IPS-20b (cell line): ENCODE measurements around the gene INSL4.

ENCODE experiments used
- H3K27ac ChIP-seq: one replicate; pipeline ENCODE4 v1.5.1; 2013; ENCODE audit warnings: low read length
- H3K27me3 ChIP-seq: 2 replicates; pipeline ENCODE4 v1.6.1; 2013; ENCODE audit warnings: mild to moderate bottlenecking, low read length, inconsistent platforms; ENCODE audit not compliant: insufficient read depth
- H3K36me3 ChIP-seq: 2 replicates; pipeline ENCODE4 v1.6.1; 2013; ENCODE audit warnings: low read depth, mild to moderate bottlenecking, inconsistent platforms, low read length, moderate library complexity; ENCODE audit not compliant: insufficient read depth
- H3K4me1 ChIP-seq: 2 replicates; pipeline ENCODE4 v1.6.1; 2013; ENCODE audit warnings: mild to moderate bottlenecking, control low read depth, inconsistent platforms, low read length, moderate library complexity; ENCODE audit not compliant: insufficient read depth
- H3K4me3 ChIP-seq: 2 replicates; pipeline ENCODE4 v1.5.1; 2013; ENCODE audit warnings: mild to moderate bottlenecking, low read length, inconsistent platforms
- H3K9ac ChIP-seq: 2 replicates; pipeline ENCODE4 v1.6.1; 2013; ENCODE audit warnings: low read depth, mild to moderate bottlenecking, inconsistent platforms, low read length, moderate library complexity
- H3K9me3 ChIP-seq: 2 replicates; pipeline ENCODE4 v1.6.1; 2013; ENCODE audit warnings: mild to moderate bottlenecking, low read depth, low read length, inconsistent platforms; ENCODE audit not compliant: insufficient read depth

Gene INSL4

DNA sequence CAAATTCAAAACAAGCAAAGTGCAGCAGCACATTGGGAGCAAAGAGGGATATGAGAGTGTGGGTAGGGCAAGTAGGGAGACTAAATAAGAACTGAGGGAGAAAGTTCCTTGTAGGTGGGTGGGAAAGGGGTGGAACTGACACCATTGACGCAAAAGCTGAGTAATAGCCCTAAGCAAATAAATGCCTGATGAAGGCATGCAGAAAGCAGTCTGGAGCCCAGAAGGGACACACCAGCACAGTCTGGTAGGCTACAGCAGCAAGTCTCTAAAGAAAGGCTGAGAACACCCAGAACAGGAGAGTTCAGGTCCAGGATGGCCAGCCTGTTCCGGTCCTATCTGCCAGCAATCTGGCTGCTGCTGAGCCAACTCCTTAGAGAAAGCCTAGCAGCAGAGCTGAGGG lies at the start of gene INSL4:
INSL4 (plus strand) TSS at position 208 of the 400 bp plus-strand sequence; CDS start at position 313, 105 bp downstream.
- Histone ChIP-seq H3K4me3 (no peak within 1 kb of the TSS), H3K27ac (no peak within 1 kb of the TSS), H3K9me3 (no peaks in the 10 kb centered on the region), H3K27me3 (no peaks in the 10 kb centered on the region), H3K4me1 (no peaks in the 10 kb centered on the region), H3K9ac (no peak within 1 kb of the TSS), H3K36me3 (no peaks in the 10 kb centered on the region)

DNA sequence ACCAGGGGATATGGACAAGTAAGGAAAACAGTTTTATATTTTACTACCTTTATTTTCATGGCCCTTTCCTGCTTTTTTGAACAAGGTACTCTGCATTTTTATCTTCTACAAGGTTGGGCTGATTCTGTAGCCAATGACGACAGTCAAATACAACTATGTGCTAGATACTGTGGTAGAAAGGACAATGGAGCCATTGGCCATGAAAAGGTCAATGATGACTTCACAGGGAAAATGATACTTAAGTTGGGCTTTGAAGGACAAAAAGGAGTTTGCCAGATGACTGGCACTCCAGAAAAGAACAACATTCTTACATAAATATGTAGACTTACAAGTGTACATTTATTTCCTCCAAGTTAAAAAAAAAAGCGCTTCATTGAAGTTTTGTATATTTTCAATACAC lies 46.4 kb upstream of the INSL4 start:
- H3K27me3 ChIP-seq: no peaks in the 10 kb centered on the region
- no peaks in the 10 kb centered on the region for H3K4me1 ChIP-seq
- no peak overlapping the region for H3K27ac ChIP-seq
- no peak overlapping the region for H3K4me3 ChIP-seq
- peaks cover 6% of the 10 kb centered on the region; the same call in 1 of the 2 replicates for H3K9me3 ChIP-seq
- H3K36me3 ChIP-seq: no peaks in the 10 kb centered on the region
- no peak overlapping the region for H3K9ac ChIP-seq

DNA sequence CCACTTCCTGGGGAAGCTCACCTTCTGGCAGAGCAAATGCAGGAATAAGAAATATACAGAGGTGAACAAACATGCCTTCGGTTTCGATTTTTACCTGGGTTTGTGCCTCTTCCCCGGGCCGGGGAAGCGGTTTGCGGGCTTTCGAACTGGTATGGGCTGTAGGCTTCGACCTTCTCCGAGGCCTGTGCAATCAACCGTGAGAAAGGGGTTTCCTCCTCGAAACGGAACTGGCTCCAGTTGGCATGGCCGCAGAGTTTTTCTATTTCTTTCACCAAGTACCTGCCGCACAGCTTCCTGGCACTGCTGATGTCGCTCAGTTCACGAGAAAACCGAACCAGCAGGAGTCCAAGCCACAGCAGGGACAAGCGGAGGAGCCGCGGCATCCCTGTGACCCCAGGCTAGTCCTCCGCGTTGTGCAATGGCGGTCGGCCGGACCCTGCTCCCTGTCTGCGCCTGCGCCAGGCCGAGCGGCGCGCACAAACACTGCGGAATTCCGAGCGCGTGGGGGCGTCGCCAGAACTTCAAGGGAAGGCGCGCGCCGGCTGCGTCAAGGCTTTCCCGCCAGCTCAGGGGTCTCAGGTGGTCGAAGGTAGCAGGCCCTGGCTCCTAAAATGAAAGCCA lies 45.9 kb upstream of the INSL4 start, which contains the start of gene INSL6:
INSL6 (minus strand) TSS at position 420 of the 621 bp plus-strand sequence; CDS start at position 383, 37 bp downstream.
- no peak within 1 kb of the TSS for H3K27ac ChIP-seq
- H3K36me3 ChIP-seq: no peaks in the 10 kb centered on the region
- H3K9ac ChIP-seq: no peak within 1 kb of the TSS
- peaks cover 4% of the 10 kb centered on the region; the same call in 1 of the 2 replicates for H3K9me3 ChIP-seq
- no peaks in the 10 kb centered on the region for H3K4me1 ChIP-seq
- H3K4me3 ChIP-seq: no peak within 1 kb of the TSS
- H3K27me3 ChIP-seq: no peaks in the 10 kb centered on the region

DNA sequence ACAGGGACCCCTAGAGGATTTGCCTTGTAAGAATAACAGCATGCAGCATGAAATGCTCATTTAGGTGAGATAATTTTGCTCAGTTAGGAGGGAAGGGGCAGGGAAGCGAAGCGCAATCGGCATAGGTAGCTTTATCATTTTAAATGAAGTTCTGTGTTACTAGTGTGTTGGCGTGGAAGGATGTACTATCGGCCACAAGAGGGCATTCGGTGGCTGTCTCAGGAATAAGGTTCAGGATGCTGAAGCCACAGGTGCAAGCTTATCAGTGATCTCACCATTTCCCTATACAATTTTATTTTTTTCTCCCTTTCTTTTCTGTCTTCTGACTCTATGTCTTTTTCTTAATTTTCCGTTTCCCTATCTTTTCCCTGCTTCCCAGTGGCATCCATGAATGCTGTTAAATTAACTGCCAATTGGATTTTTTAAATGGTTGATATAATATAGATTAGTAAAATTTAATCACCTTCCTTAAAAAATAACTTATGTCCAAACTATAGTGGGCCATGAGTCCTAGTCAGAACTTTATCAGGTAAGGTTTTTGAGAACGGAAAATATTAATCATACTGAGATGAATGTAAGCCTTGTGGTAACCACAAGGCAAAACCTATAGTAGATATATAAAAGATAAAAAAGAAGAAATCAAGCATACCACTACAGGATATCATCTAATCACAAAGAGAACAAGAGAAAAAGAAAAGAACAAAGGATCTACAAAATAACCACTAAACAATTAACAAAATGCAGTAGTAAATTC lies 44.6 kb upstream of the INSL4 start:
- no peaks in the 10 kb centered on the region for H3K9me3 ChIP-seq
- no peaks in the 10 kb centered on the region for H3K27me3 ChIP-seq
- no peak overlapping the region for H3K27ac ChIP-seq
- H3K36me3 ChIP-seq: no peaks in the 10 kb centered on the region
- no peak overlapping the region for H3K4me3 ChIP-seq
- no peaks in the 10 kb centered on the region for H3K4me1 ChIP-seq
- no peak overlapping the region for H3K9ac ChIP-seq

DNA sequence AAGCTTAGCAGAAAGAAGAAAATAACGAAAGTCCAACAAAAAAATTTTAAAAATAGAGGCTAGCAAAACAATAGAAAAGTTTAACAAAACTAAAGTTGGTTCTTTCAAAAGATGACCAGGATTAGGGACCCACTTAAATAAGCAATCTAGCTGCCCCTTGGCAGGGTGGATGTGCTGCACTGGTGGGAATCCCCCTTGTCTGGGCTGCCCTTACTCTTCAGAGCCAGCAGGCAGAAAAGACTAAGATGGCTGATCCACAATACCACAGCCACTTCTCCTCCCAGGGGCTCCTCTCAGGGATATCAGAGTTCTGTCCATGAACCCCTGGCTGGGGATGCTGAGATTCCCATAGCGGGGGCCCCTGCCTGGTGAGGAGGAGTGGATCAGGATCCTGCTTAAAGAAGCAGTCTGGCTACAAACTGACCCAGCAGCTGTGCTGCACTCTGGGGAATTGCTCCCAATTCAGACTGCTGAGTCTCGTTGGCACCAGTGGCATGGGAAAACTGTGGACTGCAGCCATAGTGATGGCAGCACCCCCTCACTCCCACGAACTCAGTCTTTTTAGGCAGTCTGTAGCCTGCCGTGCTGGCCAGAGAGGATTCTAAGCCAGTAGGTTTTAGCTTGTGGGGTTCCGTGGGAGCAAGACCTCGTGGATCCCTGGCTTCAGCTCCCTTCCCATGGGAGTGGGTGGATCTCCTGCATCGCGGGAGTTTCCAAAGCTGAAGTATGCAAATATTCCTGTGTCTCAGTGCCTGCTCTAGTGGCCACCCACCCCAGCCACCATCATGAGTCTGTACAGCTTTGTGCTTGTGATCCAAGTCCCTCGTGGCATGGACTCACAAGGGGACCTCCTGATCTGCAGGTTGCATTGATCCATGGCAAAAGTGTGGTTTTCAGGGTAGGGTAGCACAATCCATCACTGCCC lies 42.9 kb upstream of the INSL4 start:
- no peaks in the 10 kb centered on the region for H3K27me3 ChIP-seq
- no peaks in the 10 kb centered on the region for H3K36me3 ChIP-seq

DNA sequence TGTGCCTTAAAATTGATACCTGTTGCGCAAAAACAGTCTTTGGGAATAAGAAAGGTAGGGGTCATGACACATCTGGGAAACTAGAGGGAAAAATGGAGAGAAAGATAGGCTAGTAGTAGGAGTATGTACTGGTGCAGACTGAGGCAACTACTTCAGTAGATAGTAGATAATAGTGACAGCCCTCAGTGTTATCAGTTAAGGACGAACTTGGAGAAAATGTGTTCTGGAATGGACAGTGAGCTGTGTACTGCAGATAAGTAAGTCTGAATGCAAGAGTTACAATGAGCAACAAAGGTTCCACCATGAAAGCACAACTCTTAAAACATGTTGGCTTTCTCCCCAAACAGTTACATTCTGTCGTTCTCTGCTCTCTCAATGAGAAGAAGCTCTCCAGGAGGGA lies 39.2 kb upstream of the INSL4 start:
- Histone ChIP-seq H3K9me3 (no peaks in the 10 kb centered on the region), H3K4me3 (no peak overlapping the region), H3K27me3 (no peaks in the 10 kb centered on the region), H3K36me3 (no peaks in the 10 kb centered on the region), H3K9ac (no peak overlapping the region), H3K4me1 (no peaks in the 10 kb centered on the region), H3K27ac (no peak overlapping the region)

More for the DNA sequence above, 42.9 kb upstream of the INSL4 start:
- Histone ChIP-seq H3K4me1 (no peaks in the 10 kb centered on the region), H3K4me3 (no peak overlapping the region), H3K9me3 (no peaks in the 10 kb centered on the region), H3K27ac (no peak overlapping the region), H3K9ac (no peak overlapping the region)

DNA sequence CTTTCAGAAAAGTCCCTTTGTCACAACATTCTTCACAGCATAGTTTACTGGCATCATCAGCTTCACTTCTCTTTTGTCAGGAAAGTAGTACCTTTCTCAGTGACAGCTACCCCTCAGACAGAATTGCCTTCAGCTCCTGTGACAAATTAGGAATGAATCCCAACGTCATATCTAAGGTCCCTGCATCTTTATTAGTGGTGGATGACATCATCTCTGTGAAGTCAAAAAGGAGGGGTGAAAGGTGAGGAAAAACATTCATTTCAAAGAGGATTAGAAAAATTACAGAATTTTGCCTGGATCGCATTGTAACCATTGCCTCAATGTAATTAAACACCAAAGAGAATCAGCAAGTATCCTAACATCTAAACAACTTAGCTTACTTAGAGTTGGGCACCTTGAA lies 37.9 kb upstream of the INSL4 start:
- H3K27ac ChIP-seq: no peak overlapping the region
- H3K36me3 ChIP-seq: no peaks in the 10 kb centered on the region
- H3K9ac ChIP-seq: no peak overlapping the region
- H3K4me1 ChIP-seq: no peaks in the 10 kb centered on the region
- no peaks in the 10 kb centered on the region; the same call in 1 of the 2 replicates for H3K9me3 ChIP-seq
- H3K27me3 ChIP-seq: no peaks in the 10 kb centered on the region
- H3K4me3 ChIP-seq: no peak overlapping the region

DNA sequence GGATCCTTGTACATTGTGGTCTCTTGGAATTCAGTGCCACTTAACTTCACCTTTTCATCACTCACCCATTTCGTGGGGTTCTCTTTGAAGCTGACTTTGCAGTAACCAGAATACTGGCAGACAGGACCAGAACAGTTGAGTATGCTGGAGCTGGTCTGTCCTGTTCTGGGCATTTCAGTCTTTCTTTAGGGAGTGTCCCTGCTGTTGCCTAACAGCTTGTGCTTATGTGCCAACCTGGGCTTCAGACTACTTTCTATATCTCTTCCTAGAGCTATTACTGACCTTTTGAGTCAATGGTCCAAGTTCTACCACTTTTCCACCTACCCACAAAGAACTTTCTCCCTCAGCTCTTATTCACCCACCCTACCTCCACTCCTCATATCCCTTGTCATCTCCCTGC lies 35.8 kb upstream of the INSL4 start:
- H3K9ac ChIP-seq: no peak overlapping the region
- H3K4me1 ChIP-seq: no peaks in the 10 kb centered on the region
- H3K27ac ChIP-seq: no peak overlapping the region
- H3K27me3 ChIP-seq: no peaks in the 10 kb centered on the region
- H3K4me3 ChIP-seq: no peak overlapping the region
- H3K9me3 ChIP-seq: no peaks in the 10 kb centered on the region; the same call in 1 of the 2 replicates
- no peaks in the 10 kb centered on the region for H3K36me3 ChIP-seq

DNA sequence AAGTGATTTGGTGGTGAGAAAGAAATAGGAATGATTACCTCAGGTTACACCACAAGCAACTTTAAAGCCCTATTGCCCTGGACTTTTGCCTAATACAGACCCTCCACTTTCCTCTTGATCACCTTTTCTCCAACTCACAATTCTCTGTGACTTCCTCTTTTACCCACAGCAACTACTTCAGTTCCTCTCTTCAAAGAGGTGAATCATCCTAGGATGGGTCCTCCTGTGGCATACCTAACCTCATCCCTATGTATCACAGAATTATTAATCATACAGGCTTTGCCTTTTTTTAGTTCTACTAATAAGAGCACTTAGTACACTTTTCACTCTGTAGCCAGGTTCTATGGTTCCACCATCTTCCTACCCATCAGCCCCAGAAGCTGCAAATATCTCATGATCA lies 26.1 kb upstream of the INSL4 start:
- no peaks in the 10 kb centered on the region for H3K4me1 ChIP-seq
- H3K27me3 ChIP-seq: no peaks in the 10 kb centered on the region
- no peak overlapping the region for H3K9ac ChIP-seq
- H3K36me3 ChIP-seq: no peaks in the 10 kb centered on the region
- H3K4me3 ChIP-seq: no peak overlapping the region
- H3K9me3 ChIP-seq: no peaks in the 10 kb centered on the region
- H3K27ac ChIP-seq: no peak overlapping the region

DNA sequence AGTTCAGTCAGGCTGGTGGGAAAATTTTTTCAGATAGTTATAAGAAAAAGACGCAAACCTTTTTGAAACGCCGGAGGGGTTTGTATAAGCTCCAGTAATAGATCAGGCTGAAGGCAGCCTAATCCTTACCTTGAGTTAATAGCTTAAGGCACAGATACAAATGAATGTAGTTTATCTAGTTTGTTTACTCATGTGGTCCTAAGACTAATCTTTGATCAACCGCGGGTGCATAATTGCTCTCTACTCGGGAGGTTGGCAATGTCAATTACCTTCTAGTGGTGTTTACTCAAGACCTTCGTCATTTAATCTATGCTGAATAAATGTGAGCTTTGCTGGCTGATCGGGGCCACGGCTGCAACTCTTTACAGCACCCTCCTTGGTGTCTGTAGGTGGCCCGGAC lies 665 bp upstream of the INSL4 start:
- no peaks in the 10 kb centered on the region for H3K36me3 ChIP-seq
- H3K4me1 ChIP-seq: no peaks in the 10 kb centered on the region
- no peaks in the 10 kb centered on the region for H3K9me3 ChIP-seq
- H3K27me3 ChIP-seq: no peaks in the 10 kb centered on the region
- no peak overlapping the region for H3K9ac ChIP-seq
- no peak overlapping the region for H3K4me3 ChIP-seq
- H3K27ac ChIP-seq: no peak overlapping the region

DNA sequence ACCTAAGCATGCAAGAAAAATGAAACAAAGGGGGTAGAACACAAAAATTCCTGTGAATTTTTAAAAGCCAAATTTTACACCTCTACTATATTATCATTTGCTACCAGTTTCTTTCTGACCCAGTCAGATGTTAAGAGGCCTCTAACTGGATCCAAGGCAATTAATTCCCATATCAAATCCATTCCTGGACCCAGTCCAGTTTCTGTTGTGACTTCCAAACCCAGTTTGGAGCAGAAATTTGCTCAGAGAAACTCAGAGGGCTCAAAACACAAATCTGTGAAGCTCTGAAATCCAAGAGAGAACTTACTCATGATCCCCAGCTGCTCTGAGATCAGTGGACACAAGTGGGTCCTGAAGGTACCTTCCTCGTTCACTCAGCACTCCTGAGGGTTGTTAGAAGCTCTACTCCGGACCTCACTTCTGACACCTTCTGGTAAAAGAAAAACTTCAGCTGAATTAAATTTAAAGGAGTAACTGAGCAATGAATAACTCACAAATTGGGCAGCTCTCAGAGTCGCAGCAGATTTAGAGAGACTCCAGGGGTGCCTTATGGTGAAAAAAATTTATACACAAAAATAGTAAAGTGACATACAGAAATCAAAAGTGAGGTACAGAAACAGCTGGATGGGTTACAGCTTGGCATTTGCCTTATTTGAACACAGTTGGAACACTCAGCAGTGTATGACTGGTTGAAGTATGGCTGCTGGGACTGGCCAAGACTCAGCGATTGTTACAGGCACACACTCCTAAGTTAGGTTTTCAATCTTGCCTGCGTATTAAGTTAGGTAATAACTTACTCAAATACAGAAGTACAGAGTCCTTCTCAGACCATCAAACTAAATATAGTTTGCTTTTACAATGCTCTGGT lies 32.4 kb downstream of the INSL4 start:
- no peak overlapping the region for H3K27ac ChIP-seq
- no peaks in the 10 kb centered on the region for H3K27me3 ChIP-seq
- H3K4me3 ChIP-seq: no peak overlapping the region
- H3K36me3 ChIP-seq: no peaks in the 10 kb centered on the region
- peaks cover 2% of the 10 kb centered on the region for H3K4me1 ChIP-seq
- no peaks in the 10 kb centered on the region for H3K9me3 ChIP-seq
- H3K9ac ChIP-seq: no peak overlapping the region
